HFF-Myc (cell line): Measurements from ENCODE around the gene SLC6A11.

ENCODE experiments used
- DNase-seq: peaks from one replicate; pipeline ENCODE4 v3.0.0-alpha.2; 2011; ENCODE audit warnings: low read depth; ENCODE audit errors: extremely low read depth
- H3K4me3 ChIP-seq: replicated peaks from 2 replicates; pipeline ENCODE4 v1.5.1; 2011; ENCODE audit warnings: low read depth, mild to moderate bottlenecking, control low read depth, low read length
- TF ChIP-seq, protein P1 (sequence below): IDR thresholded peaks from 2 replicates; pipeline ENCODE4 v1.5.1; 2012; ENCODE audit warnings: mild to moderate bottlenecking, low read depth, low read length, control low read depth; ENCODE audit errors: missing control alignments

Gene SLC6A11

DNA sequence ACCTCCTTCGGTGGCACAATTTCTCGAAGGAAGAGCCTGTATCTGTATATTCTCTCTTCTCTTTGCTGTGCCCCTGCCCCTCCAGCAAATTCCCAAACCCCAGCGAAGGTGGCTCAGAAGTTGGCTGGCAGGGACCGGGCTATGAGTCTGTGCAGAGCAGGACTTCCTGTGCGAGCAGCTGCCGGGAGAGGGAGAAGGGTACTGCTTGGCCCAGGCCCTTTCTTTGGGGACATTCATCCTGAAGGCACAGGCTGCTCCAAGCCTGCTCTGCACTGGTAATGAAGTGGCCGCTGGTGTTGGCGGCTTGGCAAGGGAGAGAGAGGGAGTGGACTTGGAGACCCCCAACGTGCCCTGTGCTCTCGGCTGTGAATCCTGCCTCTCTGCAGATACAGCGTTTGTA lies 1.5 kb downstream of the SLC6A11 start:
- no peak for DNase-seq
- no peak overlapping the region for H3K4me3 ChIP-seq
- TF ChIP-seq, protein P1, sequence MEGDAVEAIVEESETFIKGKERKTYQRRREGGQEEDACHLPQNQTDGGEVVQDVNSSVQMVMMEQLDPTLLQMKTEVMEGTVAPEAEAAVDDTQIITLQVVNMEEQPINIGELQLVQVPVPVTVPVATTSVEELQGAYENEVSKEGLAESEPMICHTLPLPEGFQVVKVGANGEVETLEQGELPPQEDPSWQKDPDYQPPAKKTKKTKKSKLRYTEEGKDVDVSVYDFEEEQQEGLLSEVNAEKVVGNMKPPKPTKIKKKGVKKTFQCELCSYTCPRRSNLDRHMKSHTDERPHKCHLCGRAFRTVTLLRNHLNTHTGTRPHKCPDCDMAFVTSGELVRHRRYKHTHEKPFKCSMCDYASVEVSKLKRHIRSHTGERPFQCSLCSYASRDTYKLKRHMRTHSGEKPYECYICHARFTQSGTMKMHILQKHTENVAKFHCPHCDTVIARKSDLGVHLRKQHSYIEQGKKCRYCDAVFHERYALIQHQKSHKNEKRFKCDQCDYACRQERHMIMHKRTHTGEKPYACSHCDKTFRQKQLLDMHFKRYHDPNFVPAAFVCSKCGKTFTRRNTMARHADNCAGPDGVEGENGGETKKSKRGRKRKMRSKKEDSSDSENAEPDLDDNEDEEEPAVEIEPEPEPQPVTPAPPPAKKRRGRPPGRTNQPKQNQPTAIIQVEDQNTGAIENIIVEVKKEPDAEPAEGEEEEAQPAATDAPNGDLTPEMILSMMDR: no peak

DNA sequence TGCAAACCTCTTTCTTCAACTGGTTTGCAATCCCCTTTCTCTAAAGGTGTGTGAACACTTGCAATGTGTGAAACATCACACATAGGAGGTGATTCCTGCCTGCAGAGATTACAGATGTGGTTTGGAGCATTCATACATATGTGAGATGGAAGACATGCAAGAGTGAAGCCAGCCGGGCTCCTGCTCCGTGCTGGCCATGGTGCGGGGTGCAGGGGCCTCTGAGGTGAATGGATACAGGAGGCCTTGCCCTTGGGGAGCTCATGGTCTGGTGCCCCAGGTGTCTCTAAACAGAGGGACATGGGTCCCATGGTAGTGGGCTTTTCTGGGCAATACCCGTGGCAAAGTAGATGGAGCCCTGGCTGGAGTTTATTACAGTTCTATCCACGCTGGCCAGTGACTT lies 6.0 kb downstream of the SLC6A11 start:
- TF ChIP-seq, protein P1: no peak
- no peak for DNase-seq
- no peak overlapping the region for H3K4me3 ChIP-seq

DNA sequence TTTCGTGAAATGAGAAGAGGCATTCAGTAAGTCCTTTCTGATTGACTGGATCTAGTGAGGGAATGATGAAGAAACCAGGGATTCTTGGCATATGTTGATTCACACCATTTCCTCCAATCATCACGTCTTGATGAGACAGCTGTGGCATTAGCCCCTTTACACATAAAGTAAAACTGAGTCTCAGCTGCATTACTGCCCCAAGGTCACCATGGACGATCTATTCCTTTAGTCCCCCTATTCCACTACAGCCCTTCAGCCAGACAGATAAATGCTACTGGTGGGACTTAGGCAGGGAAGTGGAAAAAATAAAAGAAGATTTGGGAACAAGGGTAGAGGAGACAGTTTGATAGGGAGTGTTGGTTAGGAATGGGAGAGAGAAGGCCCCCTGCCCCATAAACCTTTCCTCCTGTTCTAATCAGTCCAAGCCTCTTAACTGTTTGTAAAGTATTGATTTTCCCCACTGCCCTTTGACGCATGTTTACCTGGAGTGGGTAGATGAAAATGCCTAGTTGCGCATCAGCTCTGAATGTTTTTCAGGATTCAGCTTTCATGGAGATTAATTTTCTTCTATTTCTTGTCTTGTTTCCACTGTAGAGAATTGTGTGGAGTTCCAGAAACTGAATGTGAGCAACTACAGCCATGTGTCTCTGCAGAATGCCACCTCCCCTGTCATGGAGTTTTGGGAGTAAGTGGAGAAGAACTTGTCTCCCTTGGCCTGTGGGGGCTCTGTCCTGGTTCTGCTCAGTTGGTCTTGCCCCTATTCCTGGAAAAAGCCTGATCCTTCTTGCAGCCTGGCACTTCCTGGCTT lies 6.9 kb downstream of the SLC6A11 start:
- H3K4me3 ChIP-seq: no peak overlapping the region
- DNase-seq: no peak
- TF ChIP-seq, protein P1: no peak

DNA sequence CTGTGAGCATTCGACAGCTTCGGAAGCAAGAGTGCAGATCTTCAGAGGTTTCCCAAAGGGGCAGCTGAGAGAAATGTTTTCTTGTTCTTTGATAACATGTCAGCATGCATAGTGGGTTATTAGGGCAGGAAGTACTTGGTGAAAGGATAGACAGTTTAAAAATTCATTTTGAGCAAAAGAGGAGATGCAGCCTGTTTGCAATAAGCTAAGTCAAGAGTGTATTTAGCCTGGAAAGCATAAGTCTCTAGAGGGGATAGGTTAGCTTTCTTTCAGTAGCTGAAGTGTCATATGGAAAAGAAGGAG lies 7.4 kb downstream of the SLC6A11 start:
- TF ChIP-seq, protein P1: no peak
- no peak overlapping the region for H3K4me3 ChIP-seq
- no peak for DNase-seq

DNA sequence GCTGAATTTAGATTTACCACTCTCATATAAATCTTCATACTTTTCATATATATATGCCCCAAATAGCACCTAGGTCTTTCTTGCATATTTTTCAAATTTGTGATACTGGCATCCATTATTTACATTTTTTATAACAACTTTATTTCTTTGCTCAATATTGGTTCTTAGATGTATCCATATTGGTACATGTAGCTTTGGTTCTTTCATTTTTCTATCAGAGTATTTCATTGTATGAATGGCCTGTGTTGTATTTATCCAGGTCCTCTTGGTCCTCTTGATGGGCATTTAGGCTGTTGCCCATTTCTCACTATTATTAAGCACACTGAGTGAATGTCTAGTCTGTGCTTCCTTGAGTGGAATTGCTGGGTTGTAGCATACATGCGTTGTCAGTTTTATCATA lies 8.4 kb downstream of the SLC6A11 start:
- DNase-seq: no peak
- no peak overlapping the region for H3K4me3 ChIP-seq
- TF ChIP-seq, protein P1: no peak

DNA sequence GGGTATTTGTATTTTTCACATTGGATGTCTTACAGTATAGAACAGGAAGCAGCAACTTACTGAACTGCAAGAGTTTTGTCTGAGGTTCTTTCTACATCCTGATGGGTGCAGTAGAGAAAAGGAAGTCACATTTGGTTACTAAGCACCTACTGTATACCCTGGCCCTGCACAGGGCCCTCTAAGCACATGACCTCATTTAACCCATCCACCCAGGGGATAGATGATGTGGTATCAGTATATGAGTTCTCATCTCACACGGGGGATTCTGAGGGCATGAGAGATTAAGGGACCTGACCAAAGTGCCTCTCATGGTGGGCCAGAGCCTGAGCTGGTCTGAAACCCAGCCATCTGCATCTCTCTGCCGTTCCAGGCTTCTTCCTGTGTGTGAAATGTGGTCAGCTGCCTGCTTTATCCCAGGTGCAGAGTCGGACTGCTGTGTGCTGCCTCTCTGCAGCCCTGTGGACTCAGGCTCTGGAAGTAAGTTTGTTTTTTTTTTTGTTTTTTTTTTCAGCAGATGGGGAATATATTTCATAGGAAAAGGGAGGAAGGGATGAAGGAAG lies 17.9 kb downstream of the SLC6A11 start:
- H3K4me3 ChIP-seq: no peak overlapping the region
- TF ChIP-seq, protein P1: no peak
- DNase-seq: no peak
